Measurements from ENCODE around the gene GPSM1. TPM values are rescaled to one million over a fixed set of nuclear protein-coding genes. Genes with fewer than 3 reads are reported as not detected.

The GPSM1 gene
- total and polyA plus RNA-seq, 2 donors (not counting 1 experiment from before 2014, with no cell fraction given) = 2.4 to 6.3 TPM

DNA sequence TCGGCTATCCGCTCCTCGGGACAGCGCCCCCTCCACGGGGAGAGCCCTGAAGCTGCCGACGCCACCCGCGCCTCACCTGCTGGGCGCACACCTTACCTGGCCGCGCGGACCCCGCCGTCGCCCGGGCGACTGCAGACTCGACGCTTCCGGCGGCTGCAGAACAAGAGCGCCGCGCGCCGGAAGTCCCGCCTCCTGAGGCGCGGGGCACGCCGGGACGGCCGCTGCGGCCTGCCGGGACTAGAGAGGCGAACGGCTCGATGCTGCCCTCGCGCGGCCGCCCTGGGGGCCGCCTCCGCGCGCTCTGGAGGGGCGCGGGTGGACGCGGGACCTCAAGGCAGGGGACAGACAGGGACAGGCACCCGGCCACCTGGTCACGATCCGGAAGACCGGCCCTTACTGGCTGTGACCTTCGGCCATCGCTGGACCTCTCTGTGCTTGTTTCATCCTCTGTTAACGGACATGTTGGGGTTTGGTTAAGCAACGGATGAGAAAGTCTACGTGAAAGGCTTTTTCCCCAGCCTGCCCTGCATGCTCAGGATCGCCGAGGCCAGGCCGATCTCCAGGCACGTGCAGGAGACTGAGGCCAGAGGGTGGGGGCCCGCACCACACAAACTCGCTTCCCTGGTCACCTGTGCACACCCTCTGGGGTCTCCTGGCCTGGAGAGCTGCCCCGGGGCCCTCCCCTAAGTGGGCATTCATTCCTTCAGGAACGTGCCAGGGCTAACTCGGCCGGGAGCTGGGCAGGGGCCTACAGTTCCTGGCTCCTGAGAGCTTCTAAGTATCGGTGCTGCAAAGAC lies 72.9 kb downstream of the GPSM1 start, which contains the start of gene SNAPC4:
Gene SNAPC4 (minus strand): TSS at position 133 of the 797 bp plus-strand sequence. CDS start 1,742 bp downstream, outside the sequence.
- CTCF ChIA-PET = interaction anchor here (1.0 to 2.5 kb wide), 4 partner anchors 9 to 230 kb away, joined by 4 to 16 read pairs (median 6); partner anchors contain the start of genes DNLZ, ENTR1 and PMPCA
- peak; percentile 91 for ATAC-seq (ENCODE audit: low read depth)
- H3K4me1 Mint-ChIP-seq = peaks cover 42% of the 10 kb centered on the region
- intact Hi-C loops (cut with micrococcal nuclease) = loop anchor here (1.0 to 5.0 kb wide), 9 partner anchors 10 to 433 kb away; partner anchors contain the start of genes DNLZ, ENTR1, INPP5E and PMPCA
- H3K4me3 Mint-ChIP-seq = peak within 1 kb of the TSS; percentile 89
- peak within 1 kb of the TSS; percentile 70 for H3K9ac ChIP-seq (ENCODE audit: low read length)
- H3K36me3 ChIP-seq (replicated peaks in 1 of 2; ENCODE audit: control extremely low read depth in 1 of 2, control insufficient read depth in 1 of 2, extremely low read depth in 1 of 2, insufficient read depth in 2 of 2, low read length in 1 of 2) = peaks cover 1 to 33% of the 10 kb centered on the region in 2 experiments
- no peaks in the 10 kb centered on the region for H3K27me3 Mint-ChIP-seq
- peak within 1 kb of the TSS; percentile 82 for H3K4me2 ChIP-seq (replicated peaks; ENCODE audit: low read depth, low read length, poor library complexity, severe bottlenecking)
- H3K9me3 ChIP-seq (ENCODE audit: control extremely low read depth in 1 of 3, control insufficient read depth in 2 of 3, insufficient read depth in 1 of 3, low read length in 2 of 3) = no peaks in the 10 kb centered on the region
- H3K27ac Mint-ChIP-seq = peak within 1 kb of the TSS; percentile 70
- no peaks in the 10 kb centered on the region for H3K9me3 Mint-ChIP-seq (ENCODE audit: insufficient read depth)
- peak within 1 kb of the TSS in 1 of 2 donors; percentile 54 for H3K27ac ChIP-seq (ENCODE audit: low read length in 2 of 2)
- H3K4me3 ChIP-seq (ENCODE audit: control extremely low read depth in 1 of 5, extremely low read depth in 1 of 5, insufficient read depth in 1 of 5, low read depth in 2 of 5, low read length in 4 of 5) = peak within 1 kb of the TSS; percentile 30 to 83 (median 76)
- H3K4me1 ChIP-seq (ENCODE audit: control insufficient read depth in 2 of 2, insufficient read depth in 2 of 2, low read length in 2 of 2) = peaks cover 37 to 41% of the 10 kb centered on the region in 2 donors
- H2AFZ ChIP-seq (ENCODE audit: insufficient read depth, low read depth, low read length, poor library complexity, severe bottlenecking) = peak within 1 kb of the TSS; percentile 83
- peaks cover 51% of the 10 kb centered on the region for H3K79me2 ChIP-seq (ENCODE audit: control insufficient read depth, insufficient read depth, low read length)
- 10% methylated on average over 71 of the region's 71 CpGs for WGBS (ENCODE audit: insufficient coverage)
- DNase-seq = peak; percentile 92
- no peak for TF ChIP-seq EZH2 (IDR thresholded peaks at IDR 0.05; ENCODE audit: borderline replicate concordance, insufficient read depth, low read depth, low read length, poor library complexity, severe bottlenecking)
- TF ChIP-seq, protein P1, sequence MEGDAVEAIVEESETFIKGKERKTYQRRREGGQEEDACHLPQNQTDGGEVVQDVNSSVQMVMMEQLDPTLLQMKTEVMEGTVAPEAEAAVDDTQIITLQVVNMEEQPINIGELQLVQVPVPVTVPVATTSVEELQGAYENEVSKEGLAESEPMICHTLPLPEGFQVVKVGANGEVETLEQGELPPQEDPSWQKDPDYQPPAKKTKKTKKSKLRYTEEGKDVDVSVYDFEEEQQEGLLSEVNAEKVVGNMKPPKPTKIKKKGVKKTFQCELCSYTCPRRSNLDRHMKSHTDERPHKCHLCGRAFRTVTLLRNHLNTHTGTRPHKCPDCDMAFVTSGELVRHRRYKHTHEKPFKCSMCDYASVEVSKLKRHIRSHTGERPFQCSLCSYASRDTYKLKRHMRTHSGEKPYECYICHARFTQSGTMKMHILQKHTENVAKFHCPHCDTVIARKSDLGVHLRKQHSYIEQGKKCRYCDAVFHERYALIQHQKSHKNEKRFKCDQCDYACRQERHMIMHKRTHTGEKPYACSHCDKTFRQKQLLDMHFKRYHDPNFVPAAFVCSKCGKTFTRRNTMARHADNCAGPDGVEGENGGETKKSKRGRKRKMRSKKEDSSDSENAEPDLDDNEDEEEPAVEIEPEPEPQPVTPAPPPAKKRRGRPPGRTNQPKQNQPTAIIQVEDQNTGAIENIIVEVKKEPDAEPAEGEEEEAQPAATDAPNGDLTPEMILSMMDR (IDR thresholded peaks at IDR 0.05) = peak; percentile 94
- POLR2A ChIA-PET = interaction anchor here (1.3 to 1.6 kb wide), 2 partner anchors 9 to 11 kb away, joined by 3 to 5 read pairs; partner anchors contain the start of genes ENTR1 and PMPCA
- no peaks in the 10 kb centered on the region for H3K27me3 ChIP-seq (replicated peaks in 1 of 4; ENCODE audit: control extremely low read depth in 1 of 4, control insufficient read depth in 3 of 4, insufficient read depth in 4 of 4, low read length in 3 of 4)
- peaks cover 25% of the 10 kb centered on the region for H4K20me1 ChIP-seq (ENCODE audit: control insufficient read depth, insufficient read depth, low read length, poor library complexity, severe bottlenecking)

All from B cell (primary cell).